Measurements from ENCODE around the gene TCF25. TPM values are rescaled to one million over a fixed set of nuclear protein-coding genes. Genes with fewer than 3 reads are reported as not detected.

TCF25 gene
- polyA plus RNA-seq, 3 donors: 119 to 127 (median 127) TPM

Other genes with a start within 250 kb of the TCF25 start
- 10 to 100 TPM; 62.0 to 74.0 (median 70.2) TPM for gene CHMP1A, start 215.9 kb upstream of the TCF25 start, polyA plus RNA-seq (ENCODE audit: insufficient read length in 3 of 3)
- gene SPATA33, start 215.8 kb upstream of the TCF25 start, polyA plus RNA-seq (ENCODE audit: insufficient read length in 3 of 3): 10 to 100 TPM; 11.3 to 15.1 (median 14.6) TPM
- 10 to 100 TPM; 79.6 to 97.3 (median 83.1) TPM for gene CDK10, start 186.9 kb upstream of the TCF25 start, polyA plus RNA-seq (ENCODE audit: insufficient read length in 3 of 3)
- 1 to 10 TPM; 4.7 to 5.7 (median 5.6) TPM for gene SPATA2L, start 171.9 kb upstream of the TCF25 start, polyA plus RNA-seq (ENCODE audit: insufficient read length in 3 of 3)
- 1 to 10 TPM; 7.5 to 9.3 (median 9.2) TPM for gene VPS9D1, start 152.7 kb upstream of the TCF25 start, polyA plus RNA-seq (ENCODE audit: insufficient read length in 3 of 3)
- gene ZNF276, start 152.1 kb upstream of the TCF25 start, polyA plus RNA-seq (ENCODE audit: insufficient read length in 3 of 3): 10 to 100 TPM; 19.0 to 22.6 (median 20.2) TPM
- gene FANCA, start 56.9 kb upstream of the TCF25 start, polyA plus RNA-seq (ENCODE audit: insufficient read length in 3 of 3): 10 to 100 TPM; 17.7 to 19.9 (median 18.7) TPM
- 10 to 100 TPM in 1 of 3 donors, 1 to 10 TPM in 2; 9.3 to 10.2 (median 9.5) TPM for gene SPIRE2, start 45.1 kb upstream of the TCF25 start, polyA plus RNA-seq (ENCODE audit: insufficient read length in 3 of 3)
- gene MC1R, start 45.3 kb downstream of the TCF25 start, polyA plus RNA-seq (ENCODE audit: insufficient read length in 3 of 3): 1 to 10 TPM; 1.9 to 3.2 (median 3.1) TPM
- gene TUBB3, start 49.8 kb downstream of the TCF25 start, polyA plus RNA-seq (ENCODE audit: insufficient read length in 3 of 3): 10 to 100 TPM in 1 of 3 donors, 1 to 10 TPM in 2; 6.4 to 10.3 (median 7.6) TPM
- gene DEF8, start 75.2 kb downstream of the TCF25 start, polyA plus RNA-seq (ENCODE audit: insufficient read length in 3 of 3): 10 to 100 TPM; 34.4 to 35.5 (median 35.2) TPM
- gene DBNDD1, start 145.9 kb downstream of the TCF25 start, polyA plus RNA-seq (ENCODE audit: insufficient read length in 3 of 3): 10 to 100 TPM in 1 of 3 donors, 1 to 10 TPM in 2; 8.9 to 11.0 (median 9.8) TPM
- under 1 TPM; 0.11 to 0.22 (median 0.11) TPM for gene PRDM7, start 203.7 kb downstream of the TCF25 start, polyA plus RNA-seq (ENCODE audit: insufficient read length in 3 of 3)